PC-3 (cell line): ENCODE results near the gene TAS2R39. TPM values are rescaled to one million over a fixed set of nuclear protein-coding genes. Genes with fewer than 3 reads are reported as not detected.
"Not testable (repeated sequence)": the region's sequence is repeated elsewhere in the genome, so short reads cannot be mapped to it uniquely, and the experiment has no call there.

Experiments
- ATAC-seq: fragments of 200-7000 bp; cut with Tn5 transposase; 2 replicates; pipeline ENCODE4 v1.9.1; 2020; ENCODE audit warnings: mild to moderate bottlenecking, moderate library complexity
- BruUV-seq: library from RNA; stranded (reverse); fragments of 400-500 nt; replicated peaks from 2 replicates; lab custom pipeline; 2021; lab: Mats Ljungman, UMichigan
- CTCF ChIA-PET: fragments of 300-600 bp; sonication (Branson Sonifier 250); formaldehyde crosslinking; loops from one replicate; lab custom pipeline; 2022; ENCODE audit warnings: antibody characterized with exemption; lab: Charles Lee
- POLR2A ChIA-PET: fragments of 300-600 bp; sonication (Branson Sonifier 250); formaldehyde crosslinking; loops from one replicate; lab custom pipeline; 2022; ENCODE audit warnings: antibody characterized with exemption; ENCODE audit not compliant: unreplicated experiment; lab: Charles Lee
- DNase-seq: peaks from one replicate; pipeline ENCODE4 v3.0.0-alpha.2; 2015
- H2AFZ ChIP-seq: fragments of 300-600 bp; sonication (generic); 2 replicates; pipeline ENCODE4 v1.6.0; 2016; ENCODE audit warnings: antibody characterized with exemption, low read length
- H3F3A ChIP-seq: fragments of 300-600 bp; sonication (generic); one replicate; pipeline ENCODE4 v1.6.0; 2017; ENCODE audit warnings: antibody characterized with exemption, low read length, control low read depth, mild to moderate bottlenecking; ENCODE audit not compliant: unreplicated experiment
- H3K27ac ChIP-seq: fragments of 300-600 bp; sonication (generic); 2 replicates; pipeline ENCODE4 v1.5.1; 2016; ENCODE audit warnings: mild to moderate bottlenecking, low read length
- H3K27me3 ChIP-seq: fragments of 300-600 bp; sonication (generic); 2 replicates; pipeline ENCODE4 v1.6.1; 2016; ENCODE audit warnings: low read length, mixed read lengths
- H3K36me3 ChIP-seq: fragments of 300-600 bp; sonication (generic); 2 replicates; pipeline ENCODE4 v1.6.1; 2016; ENCODE audit warnings: low read depth, mixed run types, low read length, mixed read lengths
- H3K4me1 ChIP-seq: fragments of 300-600 bp; sonication (generic); 2 replicates; pipeline ENCODE4 v1.5.1; 2016; ENCODE audit warnings: low read length; ENCODE audit not compliant: insufficient read depth
- H3K4me2 ChIP-seq: fragments of 300-600 bp; sonication (generic); 2 replicates; pipeline ENCODE4 v1.6.0; 2016; ENCODE audit warnings: low read length
- H3K4me3 ChIP-seq: fragments of 300-600 bp; sonication (generic); 2 replicates; pipeline ENCODE4 v1.5.1; 2016; ENCODE audit warnings: mild to moderate bottlenecking, low read length, mixed read lengths
- H3K79me2 ChIP-seq: fragments of 300-600 bp; sonication (generic); 2 replicates; pipeline ENCODE4 v1.6.1; 2017; ENCODE audit warnings: low read length, mixed read lengths
- H3K9ac ChIP-seq: fragments of 300-600 bp; sonication (generic); 2 replicates; pipeline ENCODE4 v1.6.0; 2016; ENCODE audit warnings: mild to moderate bottlenecking, low read length
- H3K9me2 ChIP-seq: fragments of 300-600 bp; sonication (generic); replicated peaks from 2 replicates; pipeline ENCODE4 v1.6.1; 2016; ENCODE audit warnings: mixed run types, low read length, mixed read lengths
- H3K9me3 ChIP-seq: fragments of 300-600 bp; sonication (generic); 2 replicates; pipeline ENCODE4 v1.6.1; 2016; ENCODE audit warnings: low read length, mixed read lengths
- H4K20me1 ChIP-seq: fragments of 300-600 bp; sonication (generic); 2 replicates; pipeline ENCODE4 v1.6.1; 2016; ENCODE audit warnings: low read length, mixed read lengths
- EZH2 ChIP-seq: fragments of 300-600 bp; sonication (generic); IDR thresholded peaks from one replicate; pipeline ENCODE4 v1.6.1; 2017; ENCODE audit warnings: antibody characterized with exemption, mild to moderate bottlenecking, low read length; ENCODE audit not compliant: unreplicated experiment
- EZH2phosphoT487 ChIP-seq: fragments of 300-600 bp; sonication (generic); IDR thresholded peaks from 2 replicates; pipeline ENCODE4 v1.6.1; 2018; ENCODE audit warnings: mild to moderate bottlenecking, antibody characterized with exemption, low read length, borderline replicate concordance
- intact Hi-C: fragments of 100-400 bp; cut with micrococcal nuclease; formaldehyde crosslinking; loops from 2 replicates; pipeline ENCODE4 v1.9.0; 2023
- total RNA-seq: library from RNA; depleted of rRNA; stranded (reverse); fragments of >200 nt; gene quantifications from 2 replicates; pipeline ENCODE4 v1.2.3, GENCODE V29; 2014
- TF ChIP-seq, protein P1 (sequence below): fragments of 300-600 bp; sonication (generic); conservative IDR thresholded peaks from 2 replicates; pipeline ENCODE4 v1.5.1; 2017; ENCODE audit warnings: antibody characterized with exemption, low read depth, mild to moderate bottlenecking, low read length

Gene TAS2R39
- total RNA-seq, 1 experiment from 2014 or later: not detected

DNA sequence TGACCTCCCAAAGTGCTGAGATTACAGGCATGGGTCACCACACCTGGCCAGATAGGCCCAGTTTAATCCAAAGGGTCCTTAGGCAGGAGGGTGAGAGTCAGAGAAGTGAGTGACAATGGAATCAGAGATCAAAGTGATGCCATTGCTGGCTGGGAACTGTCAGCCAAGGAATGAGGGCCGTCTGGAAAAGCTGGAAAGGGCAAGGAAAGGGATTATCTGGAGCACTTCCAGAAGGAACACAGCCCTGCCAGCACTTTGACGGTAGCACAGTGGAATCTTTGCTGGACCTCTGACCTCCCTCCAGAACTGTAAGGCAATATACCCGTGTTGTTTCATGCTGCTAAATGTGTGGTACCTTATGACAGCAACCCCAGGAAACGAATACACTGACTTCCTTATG lies 27.3 kb downstream of the TAS2R39 start:
- H4K20me1 ChIP-seq: no peaks in the 10 kb centered on the region
- H3K9ac ChIP-seq: no peak overlapping the region
- H3K9me2 ChIP-seq: no peaks in the 10 kb centered on the region
- no peak for ATAC-seq
- H3K27me3 ChIP-seq: peaks cover 18% of the 10 kb centered on the region; the same call in 1 of the 2 replicates
- H3K4me1 ChIP-seq: no peaks in the 10 kb centered on the region
- H3K4me3 ChIP-seq: no peak overlapping the region
- H3K9me3 ChIP-seq: no peaks in the 10 kb centered on the region
- no peak for DNase-seq
- no peak overlapping the region for H2AFZ ChIP-seq
- H3K79me2 ChIP-seq: no peaks in the 10 kb centered on the region
- CTCF ChIA-PET: no interaction called here
- intact Hi-C loops: loop anchor here (10.0 kb wide), 2 partner anchors 576 to 606 kb away; no protein-coding TSS in a partner anchor
- TF ChIP-seq EZH2: no peak
- TF ChIP-seq, protein P1, sequence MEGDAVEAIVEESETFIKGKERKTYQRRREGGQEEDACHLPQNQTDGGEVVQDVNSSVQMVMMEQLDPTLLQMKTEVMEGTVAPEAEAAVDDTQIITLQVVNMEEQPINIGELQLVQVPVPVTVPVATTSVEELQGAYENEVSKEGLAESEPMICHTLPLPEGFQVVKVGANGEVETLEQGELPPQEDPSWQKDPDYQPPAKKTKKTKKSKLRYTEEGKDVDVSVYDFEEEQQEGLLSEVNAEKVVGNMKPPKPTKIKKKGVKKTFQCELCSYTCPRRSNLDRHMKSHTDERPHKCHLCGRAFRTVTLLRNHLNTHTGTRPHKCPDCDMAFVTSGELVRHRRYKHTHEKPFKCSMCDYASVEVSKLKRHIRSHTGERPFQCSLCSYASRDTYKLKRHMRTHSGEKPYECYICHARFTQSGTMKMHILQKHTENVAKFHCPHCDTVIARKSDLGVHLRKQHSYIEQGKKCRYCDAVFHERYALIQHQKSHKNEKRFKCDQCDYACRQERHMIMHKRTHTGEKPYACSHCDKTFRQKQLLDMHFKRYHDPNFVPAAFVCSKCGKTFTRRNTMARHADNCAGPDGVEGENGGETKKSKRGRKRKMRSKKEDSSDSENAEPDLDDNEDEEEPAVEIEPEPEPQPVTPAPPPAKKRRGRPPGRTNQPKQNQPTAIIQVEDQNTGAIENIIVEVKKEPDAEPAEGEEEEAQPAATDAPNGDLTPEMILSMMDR: no peak
- no peak for TF ChIP-seq EZH2phosphoT487
- no peaks in the 10 kb centered on the region for H3F3A ChIP-seq
- POLR2A ChIA-PET: no interaction called here
- BruUV-seq: no TSS peak
- no peak overlapping the region for H3K27ac ChIP-seq
- H3K36me3 ChIP-seq: peaks cover 2% of the 10 kb centered on the region; the same call in 1 of the 2 replicates
- no peak overlapping the region for H3K4me2 ChIP-seq

DNA sequence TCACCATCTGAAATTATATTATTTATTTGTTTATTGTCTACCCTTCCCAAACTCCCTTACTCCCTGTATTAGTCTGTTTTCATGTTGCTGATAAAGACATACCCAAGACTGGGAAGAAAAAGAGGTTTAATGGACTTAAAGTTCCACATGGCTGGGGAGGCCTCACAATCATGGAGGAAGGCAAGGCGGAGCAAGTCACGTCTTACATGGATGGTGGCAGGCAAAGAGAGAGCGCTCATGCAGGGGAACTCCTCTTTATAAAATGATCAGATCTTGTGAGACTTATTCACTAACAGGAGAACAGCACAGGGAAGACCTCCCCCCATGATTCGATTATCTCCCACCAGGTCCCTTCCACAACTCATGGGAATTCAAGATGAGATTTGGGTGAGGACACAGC lies 30.3 kb downstream of the TAS2R39 start:
- ATAC-seq, H3K4me2 ChIP-seq, H3K27ac ChIP-seq, CTCF ChIA-PET, POLR2A ChIA-PET, H3K9me3 ChIP-seq, H3K9me2 ChIP-seq, H3K4me3 ChIP-seq, H3F3A ChIP-seq, H3K79me2 ChIP-seq, H4K20me1 ChIP-seq, DNase-seq, H3K4me1 ChIP-seq, H3K9ac ChIP-seq, H2AFZ ChIP-seq, BruUV-seq, H3K36me3 ChIP-seq: not testable (repeated sequence)
- peaks cover 15% of the 10 kb centered on the region; the same call in 1 of the 2 replicates for H3K27me3 ChIP-seq
- intact Hi-C loops: loop anchor here (10.0 kb wide), 2 partner anchors 579 to 609 kb away; no protein-coding TSS in a partner anchor

DNA sequence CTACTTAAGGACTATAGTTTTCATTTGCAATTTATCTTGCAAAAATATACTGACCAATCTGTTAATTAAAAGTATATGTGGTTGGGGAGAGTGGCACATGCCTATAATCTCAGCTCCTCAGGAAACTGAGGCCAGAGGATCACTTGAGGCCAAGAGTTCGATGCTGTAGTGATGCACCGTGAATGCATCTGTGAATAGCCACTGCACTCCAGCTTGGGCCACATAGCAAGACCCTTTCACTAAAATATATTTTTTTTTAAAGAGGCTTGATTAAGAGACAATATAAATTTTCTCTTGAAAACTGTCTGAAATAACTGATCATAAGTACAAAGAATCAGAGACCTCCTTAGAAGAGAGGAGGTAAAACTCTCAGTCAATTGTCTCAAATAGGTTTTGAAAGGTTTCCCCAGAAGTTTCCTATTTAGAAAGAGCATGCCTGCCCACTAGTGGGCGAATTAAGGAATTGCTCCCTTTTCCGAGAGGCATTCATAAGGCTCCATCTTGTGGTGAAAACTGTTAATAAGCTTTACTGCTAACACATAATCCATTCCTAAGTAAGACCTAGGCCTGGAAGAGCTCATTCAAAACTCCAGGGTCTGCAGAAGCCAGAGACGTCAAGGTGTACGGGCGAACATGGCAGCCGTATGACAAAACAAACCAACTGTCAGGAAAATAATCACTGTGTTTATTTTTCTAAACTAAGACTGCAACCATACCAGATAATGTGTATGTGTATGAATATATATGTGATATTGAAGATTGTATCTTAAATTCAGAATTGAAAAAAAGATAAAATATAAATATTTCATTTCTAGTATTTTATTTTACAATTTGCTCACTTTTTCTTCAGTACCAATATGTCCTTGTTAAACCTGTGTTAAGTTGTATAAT lies 31.8 kb downstream of the TAS2R39 start:
- peak; percentile 81 for ATAC-seq
- no TSS peak for BruUV-seq
- Histone ChIP-seq H3K27ac (no peak overlapping the region), H3F3A (no peaks in the 10 kb centered on the region), H3K4me2 (no peak overlapping the region), H3K9me2 (no peaks in the 10 kb centered on the region), H3K27me3 (peaks cover 6% of the 10 kb centered on the region; the same call in 1 of the 2 replicates), H3K36me3 (peaks cover 2% of the 10 kb centered on the region; the same call in 1 of the 2 replicates), H2AFZ (no peak overlapping the region), H3K4me1 (no peaks in the 10 kb centered on the region), H3K79me2 (no peaks in the 10 kb centered on the region), H3K9me3 (no peaks in the 10 kb centered on the region), H3K9ac (no peak overlapping the region), H3K4me3 (no peak overlapping the region), H4K20me1 (no peaks in the 10 kb centered on the region)
- TF ChIP-seq EZH2: no peak
- TF ChIP-seq, protein P1: peak; percentile 100
- TF ChIP-seq EZH2phosphoT487: no peak
- POLR2A ChIA-PET: interaction anchor here (0.6 kb wide), 1 partner anchor 22 kb away, joined by 3 read pairs; no protein-coding TSS in a partner anchor
- CTCF ChIA-PET: interaction anchor here (0.5 to 1.9 kb wide), 21 partner anchors 9 to 586 kb away, joined by 3 to 28 read pairs (median 4); partner anchors contain the start of gene CASP2
- intact Hi-C loops: loop anchor here (1.0 to 10.0 kb wide), 4 partner anchors 207 to 610 kb away; no protein-coding TSS in a partner anchor
- DNase-seq: peak; percentile 91
